Measurements from ENCODE around the gene ERC1.

The ERC1 gene

GRCh38 chr12:1445807-1446206 lies 454.8 kb downstream of the ERC1 start:
- Histone ChIP-seq H3K4me1 (ENCODE audit: insufficient read depth, low read length, severe bottlenecking) (peaks cover 24% of the 10 kb centered on the region), H3K27me3 (ENCODE audit: insufficient read depth, low read length) (no peaks in the 10 kb centered on the region), H3K4me2 (ENCODE audit: low read length) (no peak overlapping the region), H3K4me3 (ENCODE audit: low read depth, low read length, poor library complexity, severe bottlenecking) (no peak overlapping the region), H3F3A (ENCODE audit: insufficient read depth, low read length) (no peaks in the 10 kb centered on the region), H3K36me3 (ENCODE audit: insufficient read depth, low read length) (peaks cover 35% of the 10 kb centered on the region), H2AFZ (ENCODE audit: low read length) (no peak overlapping the region), H3K27ac (ENCODE audit: low read depth, low read length, poor library complexity, severe bottlenecking) (peak overlapping the region; percentile 0), H3K9ac (ENCODE audit: low read length) (no peak overlapping the region), H3K79me2 (ENCODE audit: insufficient read depth, low read length) (no peaks in the 10 kb centered on the region), H3K9me3 (ENCODE audit: low read length) (no peaks in the 10 kb centered on the region), H4K20me1 (ENCODE audit: insufficient read depth, low read length) (no peaks in the 10 kb centered on the region), H3K9me2 (ENCODE audit: low read depth, low read length) (no peaks in the 10 kb centered on the region)
- TF ChIP-seq, protein P1, sequence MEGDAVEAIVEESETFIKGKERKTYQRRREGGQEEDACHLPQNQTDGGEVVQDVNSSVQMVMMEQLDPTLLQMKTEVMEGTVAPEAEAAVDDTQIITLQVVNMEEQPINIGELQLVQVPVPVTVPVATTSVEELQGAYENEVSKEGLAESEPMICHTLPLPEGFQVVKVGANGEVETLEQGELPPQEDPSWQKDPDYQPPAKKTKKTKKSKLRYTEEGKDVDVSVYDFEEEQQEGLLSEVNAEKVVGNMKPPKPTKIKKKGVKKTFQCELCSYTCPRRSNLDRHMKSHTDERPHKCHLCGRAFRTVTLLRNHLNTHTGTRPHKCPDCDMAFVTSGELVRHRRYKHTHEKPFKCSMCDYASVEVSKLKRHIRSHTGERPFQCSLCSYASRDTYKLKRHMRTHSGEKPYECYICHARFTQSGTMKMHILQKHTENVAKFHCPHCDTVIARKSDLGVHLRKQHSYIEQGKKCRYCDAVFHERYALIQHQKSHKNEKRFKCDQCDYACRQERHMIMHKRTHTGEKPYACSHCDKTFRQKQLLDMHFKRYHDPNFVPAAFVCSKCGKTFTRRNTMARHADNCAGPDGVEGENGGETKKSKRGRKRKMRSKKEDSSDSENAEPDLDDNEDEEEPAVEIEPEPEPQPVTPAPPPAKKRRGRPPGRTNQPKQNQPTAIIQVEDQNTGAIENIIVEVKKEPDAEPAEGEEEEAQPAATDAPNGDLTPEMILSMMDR (IDR thresholded peaks at IDR 0.05; ENCODE audit: low read length) = no peak
- TF ChIP-seq EZH2 (IDR thresholded peaks at IDR 0.05; ENCODE audit: borderline replicate concordance, low read length) = no peak

- no peak overlapping the region for H3K9ac ChIP-seq (ENCODE audit: low read length)
These were observed 457.3 kb downstream of the ERC1 start for GRCh38 chr12:1448336-1448735.

DNA sequence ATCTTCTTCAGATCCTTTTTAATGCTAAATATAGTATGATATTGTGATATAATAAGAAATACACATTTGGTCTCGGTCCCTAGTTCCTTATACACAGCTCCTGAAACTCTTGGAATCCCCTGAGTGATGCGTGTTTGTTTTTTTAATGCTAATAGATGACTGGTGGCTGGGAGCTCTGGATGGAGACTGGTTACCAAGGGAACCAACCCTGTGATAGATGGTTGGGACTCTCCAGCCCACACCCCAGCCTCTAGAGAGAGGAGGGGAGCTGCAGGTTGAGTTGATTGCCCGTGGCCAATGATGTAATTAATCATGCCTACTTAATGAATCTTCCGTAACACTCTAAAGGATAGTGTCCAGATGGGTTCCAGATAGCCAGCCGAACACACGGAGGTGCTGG lies 462.8 kb downstream of the ERC1 start:
- H3K4me1 ChIP-seq (ENCODE audit: insufficient read depth, low read length, severe bottlenecking) = no peaks in the 10 kb centered on the region
- no peaks in the 10 kb centered on the region for H3F3A ChIP-seq (ENCODE audit: insufficient read depth, low read length)
- no peaks in the 10 kb centered on the region for H4K20me1 ChIP-seq (ENCODE audit: insufficient read depth, low read length)
- no peak overlapping the region for H3K9ac ChIP-seq (ENCODE audit: low read length)
- H3K79me2 ChIP-seq (ENCODE audit: insufficient read depth, low read length) = no peaks in the 10 kb centered on the region
- H3K9me2 ChIP-seq (ENCODE audit: low read depth, low read length) = no peaks in the 10 kb centered on the region
- H3K4me3 ChIP-seq (ENCODE audit: low read depth, low read length, poor library complexity, severe bottlenecking) = no peak overlapping the region
- H2AFZ ChIP-seq (ENCODE audit: low read length) = no peak overlapping the region
- H3K36me3 ChIP-seq (ENCODE audit: insufficient read depth, low read length) = peaks cover 42% of the 10 kb centered on the region
- no peak overlapping the region for H3K4me2 ChIP-seq (ENCODE audit: low read length)
- H3K27ac ChIP-seq (ENCODE audit: low read depth, low read length, poor library complexity, severe bottlenecking) = no peak overlapping the region
- H3K27me3 ChIP-seq (ENCODE audit: insufficient read depth, low read length) = no peaks in the 10 kb centered on the region
- no peaks in the 10 kb centered on the region for H3K9me3 ChIP-seq (ENCODE audit: low read length)
- TF ChIP-seq EZH2 (IDR thresholded peaks at IDR 0.05; ENCODE audit: borderline replicate concordance, low read length) = no peak
- TF ChIP-seq, protein P1 (IDR thresholded peaks at IDR 0.05; ENCODE audit: low read length) = no peak

More at GRCh38 chr12:1448336-1448735, 457.3 kb downstream of the ERC1 start:
- Histone ChIP-seq H3K27ac (ENCODE audit: low read depth, low read length, poor library complexity, severe bottlenecking) (no peak overlapping the region), H3K36me3 (ENCODE audit: insufficient read depth, low read length) (peaks cover 40% of the 10 kb centered on the region), H3K4me1 (ENCODE audit: insufficient read depth, low read length, severe bottlenecking) (peaks cover 14% of the 10 kb centered on the region), H3K79me2 (ENCODE audit: insufficient read depth, low read length) (no peaks in the 10 kb centered on the region), H3F3A (ENCODE audit: insufficient read depth, low read length) (no peaks in the 10 kb centered on the region), H3K4me2 (ENCODE audit: low read length) (no peak overlapping the region), H3K4me3 (ENCODE audit: low read depth, low read length, poor library complexity, severe bottlenecking) (no peak overlapping the region), H3K9me3 (ENCODE audit: low read length) (no peaks in the 10 kb centered on the region), H3K9me2 (ENCODE audit: low read depth, low read length) (no peaks in the 10 kb centered on the region), H4K20me1 (ENCODE audit: insufficient read depth, low read length) (no peaks in the 10 kb centered on the region), H3K27me3 (ENCODE audit: insufficient read depth, low read length) (no peaks in the 10 kb centered on the region), H2AFZ (ENCODE audit: low read length) (no peak overlapping the region)
- TF ChIP-seq EZH2 (IDR thresholded peaks at IDR 0.05; ENCODE audit: borderline replicate concordance, low read length) = no peak
- TF ChIP-seq, protein P1 (IDR thresholded peaks at IDR 0.05; ENCODE audit: low read length) = no peak

Data from OCI-LY1 (cell line).